PC-9 (cell line): ENCODE results near the gene TBC1D16. TPM values are rescaled to one million over a fixed set of nuclear protein-coding genes. Genes with fewer than 3 reads are reported as not detected.

Source experiments
- BruUV-seq: library from RNA; stranded (reverse); fragments of 400-500 nt; replicated peaks from 2 replicates; lab custom pipeline; 2021; lab: Mats Ljungman, UMichigan
- CTCF ChIA-PET: fragments of 300-600 bp; sonication (Branson Sonifier 250); formaldehyde crosslinking; loops from one replicate; lab custom pipeline; 2022; ENCODE audit warnings: antibody characterized with exemption; lab: Charles Lee
- POLR2A ChIA-PET: fragments of 300-600 bp; sonication (Branson Sonifier 250); formaldehyde crosslinking; loops from one replicate; lab custom pipeline; 2022; ENCODE audit warnings: antibody characterized with exemption; ENCODE audit not compliant: unreplicated experiment; lab: Charles Lee
- DNase-seq, 2 experiments: peaks; one replicate each; pipeline versions ENCODE4 v3.0.0 to v3.0.0-alpha.2; 2015 to 2022; ENCODE audit warnings: mixed read lengths in 1 of 2
- H2AFZ ChIP-seq: fragments of 200-600 bp; sonication (generic); 2 replicates; pipeline ENCODE4 v1.8.1; 2017; ENCODE audit warnings: antibody characterized with exemption
- H3F3A ChIP-seq: fragments of 200-600 bp; sonication (generic); 2 replicates; pipeline ENCODE4 v1.8.1; 2017; ENCODE audit warnings: antibody characterized with exemption, mild to moderate bottlenecking, low read depth; ENCODE audit not compliant: insufficient read depth
- H3K27ac ChIP-seq: fragments of 200-600 bp; sonication (generic); 2 replicates; pipeline ENCODE4 v1.6.1; 2016; ENCODE audit warnings: mixed run types
- H3K27me3 ChIP-seq: fragments of 200-600 bp; sonication (generic); 2 replicates; pipeline ENCODE4 v1.6.1; 2016; ENCODE audit warnings: low read depth, mixed run types; ENCODE audit not compliant: insufficient read depth
- H3K36me3 ChIP-seq: fragments of 200-600 bp; sonication (generic); 2 replicates; pipeline ENCODE4 v1.6.1; 2016; ENCODE audit warnings: low read depth, mixed run types
- H3K4me1 ChIP-seq: fragments of 200-600 bp; sonication (generic); replicated peaks from 2 replicates; pipeline ENCODE4 v1.6.1; 2016; ENCODE audit warnings: mixed run types; ENCODE audit not compliant: insufficient read depth
- H3K4me2 ChIP-seq: fragments of 200-600 bp; sonication (generic); 2 replicates; pipeline ENCODE4 v1.6.1; 2017; ENCODE audit warnings: mixed run types
- H3K4me3 ChIP-seq: fragments of 200-600 bp; sonication (generic); 2 replicates; pipeline ENCODE4 v1.6.1; 2016; ENCODE audit warnings: mixed run types
- H3K79me2 ChIP-seq: fragments of 200-600 bp; sonication (generic); 2 replicates; pipeline ENCODE4 v1.6.1; 2017; ENCODE audit warnings: low read depth, mixed run types
- H3K9me2 ChIP-seq: fragments of 200-600 bp; sonication (generic); 2 replicates; pipeline ENCODE4 v1.8.1; 2017; ENCODE audit warnings: mild to moderate bottlenecking; ENCODE audit not compliant: insufficient read depth
- H3K9me3 ChIP-seq: fragments of 200-600 bp; sonication (generic); 2 replicates; pipeline ENCODE4 v1.8.1; 2016; ENCODE audit warnings: low read depth; ENCODE audit not compliant: insufficient read depth
- H4K20me1 ChIP-seq: fragments of 200-600 bp; sonication (generic); 2 replicates; pipeline ENCODE4 v1.8.1; 2017; ENCODE audit not compliant: insufficient read depth
- EZH2 ChIP-seq: fragments of 200-600 bp; sonication (generic); IDR thresholded peaks from 2 replicates; pipeline ENCODE4 v1.8.0; 2017; ENCODE audit warnings: antibody characterized with exemption, low read depth
- intact Hi-C: fragments of 100-400 bp; cut with micrococcal nuclease; formaldehyde crosslinking; loops from one replicate; pipeline ENCODE4 v1.10.0; 2022; ENCODE audit not compliant: unreplicated experiment
- total RNA-seq: library from RNA; stranded (reverse); gene quantifications from 2 replicates; pipeline ENCODE4 v1.2.3, GENCODE V29; 2021
- TF ChIP-seq, protein P1 (sequence below): fragments of 200-600 bp; sonication (generic); conservative IDR thresholded peaks from 2 replicates; pipeline ENCODE4 v1.6.1; 2017; ENCODE audit warnings: mixed run types, antibody characterized with exemption, mild to moderate bottlenecking, moderate library complexity

TBC1D16 gene
- total RNA-seq, 1 experiment from 2014 or later, result 41.7 TPM

DNA sequence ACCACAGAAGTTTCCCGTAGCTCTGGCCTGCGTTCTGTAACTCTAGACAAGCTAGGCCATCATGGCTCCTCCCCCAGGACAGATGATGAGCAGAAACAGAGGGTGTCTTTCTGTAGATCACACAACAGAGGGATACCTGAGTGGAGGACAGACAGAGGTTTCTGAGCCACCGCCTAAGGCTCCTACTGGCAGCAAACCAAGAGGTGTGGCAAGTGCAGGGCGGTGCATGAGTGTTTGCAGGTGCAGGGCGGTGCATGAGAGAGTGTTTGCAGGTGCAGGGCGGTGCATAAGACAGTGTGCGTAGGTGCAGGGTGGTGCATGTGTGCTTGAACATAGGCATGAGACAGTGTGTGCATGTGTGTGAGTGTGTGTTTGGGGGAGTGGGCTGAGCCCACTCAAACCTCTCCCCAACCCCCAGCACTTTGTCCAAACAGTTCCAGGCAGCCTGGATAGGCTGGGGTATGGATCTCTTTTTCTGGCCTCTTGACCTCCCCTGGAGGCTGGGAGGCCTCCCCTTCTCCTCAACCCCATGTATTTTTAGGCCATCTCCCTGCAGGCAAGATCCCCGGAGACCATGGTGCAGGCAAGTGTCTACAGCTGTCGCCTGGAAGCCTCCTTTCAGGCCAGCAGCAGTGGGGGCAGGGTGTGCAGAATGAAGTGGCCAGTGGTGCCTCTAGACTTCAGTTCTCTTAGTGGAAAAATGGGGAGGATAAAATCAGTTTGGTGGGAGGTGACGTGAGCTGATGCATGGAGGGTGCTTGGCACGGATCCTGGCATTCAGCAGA is 143.0 kb downstream of the TBC1D16 start:
- Histone ChIP-seq H3K36me3 (no peaks in the 10 kb centered on the region), H3K4me2 (peak overlapping the region; percentile 28; the same call in 1 of the 2 replicates), H4K20me1 (no peaks in the 10 kb centered on the region), H3K4me1 (peaks cover 16% of the 10 kb centered on the region), H3K27ac (no peak overlapping the region), H3K9me2 (no peaks in the 10 kb centered on the region), H3K9me3 (no peaks in the 10 kb centered on the region), H2AFZ (no peak overlapping the region), H3K79me2 (no peaks in the 10 kb centered on the region), H3K27me3 (no peaks in the 10 kb centered on the region), H3F3A (no peaks in the 10 kb centered on the region), H3K4me3 (no peak overlapping the region)
- BruUV-seq, result no TSS peak
- POLR2A ChIA-PET, result interaction anchor here (0.6 kb wide), 2 partner anchors 123 to 127 kb away, joined by 4 to 5 read pairs; no protein-coding TSS in a partner anchor
- TF ChIP-seq, protein P1, sequence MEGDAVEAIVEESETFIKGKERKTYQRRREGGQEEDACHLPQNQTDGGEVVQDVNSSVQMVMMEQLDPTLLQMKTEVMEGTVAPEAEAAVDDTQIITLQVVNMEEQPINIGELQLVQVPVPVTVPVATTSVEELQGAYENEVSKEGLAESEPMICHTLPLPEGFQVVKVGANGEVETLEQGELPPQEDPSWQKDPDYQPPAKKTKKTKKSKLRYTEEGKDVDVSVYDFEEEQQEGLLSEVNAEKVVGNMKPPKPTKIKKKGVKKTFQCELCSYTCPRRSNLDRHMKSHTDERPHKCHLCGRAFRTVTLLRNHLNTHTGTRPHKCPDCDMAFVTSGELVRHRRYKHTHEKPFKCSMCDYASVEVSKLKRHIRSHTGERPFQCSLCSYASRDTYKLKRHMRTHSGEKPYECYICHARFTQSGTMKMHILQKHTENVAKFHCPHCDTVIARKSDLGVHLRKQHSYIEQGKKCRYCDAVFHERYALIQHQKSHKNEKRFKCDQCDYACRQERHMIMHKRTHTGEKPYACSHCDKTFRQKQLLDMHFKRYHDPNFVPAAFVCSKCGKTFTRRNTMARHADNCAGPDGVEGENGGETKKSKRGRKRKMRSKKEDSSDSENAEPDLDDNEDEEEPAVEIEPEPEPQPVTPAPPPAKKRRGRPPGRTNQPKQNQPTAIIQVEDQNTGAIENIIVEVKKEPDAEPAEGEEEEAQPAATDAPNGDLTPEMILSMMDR, result no peak
- no peak for TF ChIP-seq EZH2
- intact Hi-C loops, result no loop called here
- CTCF ChIA-PET, result no interaction called here
- DNase-seq, result peak in 1 of 2 experiments; percentile 73

DNA sequence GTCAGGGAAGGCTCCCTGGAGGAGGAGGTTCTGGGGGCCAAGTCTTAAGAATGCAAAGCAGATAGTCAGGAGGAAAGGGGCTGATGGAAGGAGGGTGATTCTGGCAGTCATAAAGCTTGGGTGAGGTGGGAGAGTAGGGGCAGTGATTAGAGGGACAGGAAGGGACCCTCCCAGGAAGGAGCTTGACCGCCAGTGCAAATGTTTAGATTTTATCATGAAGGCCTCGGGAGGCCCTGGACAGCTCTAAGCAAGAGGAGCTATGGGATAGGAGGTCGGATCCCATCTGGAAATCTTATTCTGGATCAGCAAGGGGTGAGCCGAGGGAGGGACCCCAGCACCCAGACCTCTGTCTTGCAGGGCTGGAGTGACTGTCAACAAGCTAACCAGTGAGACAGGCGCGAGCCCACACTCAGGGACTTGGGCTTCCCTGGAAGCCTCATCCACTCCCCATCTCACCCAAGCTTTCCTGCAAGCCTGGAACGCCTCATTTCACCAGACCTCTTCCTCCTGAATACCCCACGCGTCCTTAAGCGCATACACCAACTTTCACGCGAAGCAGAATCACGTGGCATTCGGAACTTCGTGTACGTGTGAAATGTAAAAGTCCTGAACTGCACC is 144.4 kb downstream of the TBC1D16 start:
- CTCF ChIA-PET, result interaction anchor here (0.8 kb wide), 1 partner anchor 40 kb away, joined by 3 read pairs; no protein-coding TSS in a partner anchor
- Histone ChIP-seq H2AFZ (no peak overlapping the region), H3K9me2 (no peaks in the 10 kb centered on the region), H4K20me1 (no peaks in the 10 kb centered on the region), H3K36me3 (no peaks in the 10 kb centered on the region), H3K79me2 (no peaks in the 10 kb centered on the region), H3K9me3 (no peaks in the 10 kb centered on the region), H3K4me3 (no peak overlapping the region), H3K4me2 (no peak overlapping the region), H3F3A (no peaks in the 10 kb centered on the region), H3K27me3 (no peaks in the 10 kb centered on the region), H3K4me1 (peaks cover 12% of the 10 kb centered on the region), H3K27ac (no peak overlapping the region)
- BruUV-seq, result no TSS peak
- TF ChIP-seq, protein P1, result no peak
- TF ChIP-seq EZH2, result no peak
- POLR2A ChIA-PET, result no interaction called here
- intact Hi-C loops, result no loop called here
- no peak for DNase-seq

DNA sequence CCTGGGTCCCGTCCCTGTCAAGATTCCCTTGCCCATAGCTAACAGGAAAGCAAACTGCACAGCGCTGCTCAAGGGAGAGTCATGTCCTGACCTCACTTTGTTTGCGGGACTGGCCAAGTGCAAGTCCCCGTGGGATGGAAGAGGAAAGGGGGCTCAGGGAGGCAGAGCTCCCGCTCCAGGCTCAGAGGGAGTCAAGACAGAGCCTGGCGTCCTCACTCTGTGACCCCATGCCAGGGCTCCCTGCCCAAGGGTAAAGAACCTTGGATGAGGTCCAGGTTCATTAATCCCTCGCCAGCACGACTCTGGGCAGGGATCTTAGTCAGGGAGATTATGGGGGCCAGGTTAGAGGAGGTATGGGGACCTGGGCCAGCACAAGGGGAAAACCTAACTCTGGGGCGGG is 145.0 kb downstream of the TBC1D16 start:
- H3K36me3 ChIP-seq, result no peaks in the 10 kb centered on the region
- no peaks in the 10 kb centered on the region for H3K9me3 ChIP-seq
- no peaks in the 10 kb centered on the region for H4K20me1 ChIP-seq
- H3K27me3 ChIP-seq, result no peaks in the 10 kb centered on the region
- H2AFZ ChIP-seq, result no peak overlapping the region
- intact Hi-C loops, result no loop called here
- H3K27ac ChIP-seq, result no peak overlapping the region
- H3K79me2 ChIP-seq, result no peaks in the 10 kb centered on the region
- no peak overlapping the region for H3K4me2 ChIP-seq
- POLR2A ChIA-PET, result no interaction called here
- TF ChIP-seq, protein P1, result no peak
- TF ChIP-seq EZH2, result no peak
- CTCF ChIA-PET, result no interaction called here
- no peak for DNase-seq
- no peaks in the 10 kb centered on the region for H3F3A ChIP-seq
- peaks cover 12% of the 10 kb centered on the region for H3K4me1 ChIP-seq
- no peak overlapping the region for H3K4me3 ChIP-seq
- BruUV-seq, result no TSS peak
- H3K9me2 ChIP-seq, result no peaks in the 10 kb centered on the region
